K562 (cell line): ENCODE data around the gene OSBPL3. TPM values are rescaled to one million over a fixed set of nuclear protein-coding genes. Genes with fewer than 3 reads are reported as not detected.

Experiments used
- ATAC-seq: fragments of 200-7000 bp; cut with Tn5 transposase; 3 replicates; pipeline ENCODE4 v1.9.1; 2020; ENCODE audit warnings: moderate library complexity
- BruUV-seq: library from RNA; stranded (reverse); fragments of 400-500 nt; replicated peaks from 2 replicates; lab custom pipeline; 2021; lab: Mats Ljungman, UMichigan
- CTCF ChIA-PET: fragments of 300-600 bp; formaldehyde crosslinking; extraction: SDS; loops from one replicate; lab custom pipeline; 2021; ENCODE audit warnings: low intra/inter-chr PET ratio; lab: Yijun Ruan, JAX
- POLR2A ChIA-PET: fragments of 300-600, 350-650 bp; sonication (Branson Sonifier 250); formaldehyde crosslinking; extraction: SDS; loops from one replicate; lab custom pipeline; 2021; ENCODE audit warnings: antibody characterized with exemption, inconsistent platforms; lab: Yijun Ruan, JAX
- DNase-seq, 4 experiments: peaks; one replicate each; pipeline versions ENCODE4 v3.0.0 to v3.0.0-alpha.2; 2011 to 2018; ENCODE audit warnings: low spot score in 3 of 4, mixed read lengths in 3 of 4; ENCODE audit errors: extremely low read depth in 1 of 4
- FAIRE-seq: peaks from 2 replicates; lab custom pipeline; 2011; peaks lifted over from hg19 to GRCh38; lab: Jason Lieb, UNC
- H2AFZ ChIP-seq: 2 replicates; pipeline ENCODE4 v1.6.0; 2011; ENCODE audit warnings: low read depth, low read length, control low read depth, inconsistent platforms
- H3K27ac ChIP-seq: fragments of 200-600 bp; 3 replicates; pipeline ENCODE4 v1.8.0; 2011; ENCODE audit warnings: low read depth, mild to moderate bottlenecking, control low read depth, inconsistent platforms, low read length, moderate library complexity, mixed read lengths; ENCODE audit errors: extremely low read depth
- H3K27me3 ChIP-seq, 2 experiments: fragments of 300-600 bp in 1 of 2; 2 replicates in 1 of 2; 3 replicates in 1 of 2; pipeline versions ENCODE4 v1.6.0 to v1.8.0; 2011; ENCODE audit warnings: inconsistent platforms in 2 of 2, low read length in 2 of 2, mild to moderate bottlenecking in 1 of 2, mixed read lengths in 1 of 2, moderate library complexity in 1 of 2; ENCODE audit not compliant: control insufficient read depth in 2 of 2, insufficient read depth in 2 of 2
- H3K36me3 ChIP-seq: fragments of 300-600 bp; 3 replicates; pipeline ENCODE4 v1.8.0; 2011; ENCODE audit warnings: mild to moderate bottlenecking, low read length, inconsistent platforms; ENCODE audit not compliant: control insufficient read depth, insufficient read depth
- H3K4me1 ChIP-seq, 2 experiments: fragments of 200-600 bp in 1 of 2; replicated peaks in 1 of 2; 2 replicates in 1 of 2; 3 replicates in 1 of 2; pipeline versions ENCODE4 v1.5.1 to v1.8.0; 2011; ENCODE audit warnings: inconsistent platforms in 2 of 2, low read length in 2 of 2, mild to moderate bottlenecking in 1 of 2, mixed read lengths in 1 of 2, moderate library complexity in 1 of 2; ENCODE audit not compliant: control insufficient read depth in 2 of 2, insufficient read depth in 2 of 2
- H3K4me2 ChIP-seq: 2 replicates; pipeline ENCODE4 v1.6.1; 2011; ENCODE audit warnings: low read length, control low read depth, inconsistent platforms, mixed read lengths; ENCODE audit not compliant: insufficient read depth
- H3K4me3 ChIP-seq: fragments of 200-600 bp; sonication (generic), shearing (Covaris generic); 2 replicates; pipeline ENCODE4 v1.5.1; 2016; ENCODE audit warnings: control low read depth, inconsistent platforms
- H3K79me2 ChIP-seq: fragments of 200-600 bp; 3 replicates; pipeline ENCODE4 v1.8.0; 2011; ENCODE audit warnings: low read length, inconsistent platforms; ENCODE audit not compliant: control insufficient read depth, insufficient read depth
- H3K9ac ChIP-seq, 2 experiments: 2 replicates each; pipeline versions ENCODE4 v1.6.0 to v1.6.1; 2011; ENCODE audit warnings: low read depth in 2 of 2, low read length in 2 of 2, control low read depth in 1 of 2, inconsistent platforms in 1 of 2, mild to moderate bottlenecking in 1 of 2, mixed read lengths in 1 of 2; ENCODE audit not compliant: insufficient read depth in 1 of 2
- H3K9me1 ChIP-seq: one replicate; pipeline ENCODE4 v1.6.0; 2011; ENCODE audit warnings: inconsistent platforms, mild to moderate bottlenecking, low read length, moderate library complexity; ENCODE audit not compliant: control insufficient read depth, insufficient read depth
- H3K9me3 ChIP-seq: replicated peaks from 2 replicates; pipeline ENCODE4 v1.5.1; 2011; ENCODE audit warnings: low read depth, low read length, inconsistent platforms; ENCODE audit not compliant: control insufficient read depth, insufficient read depth
- H4K20me1 ChIP-seq: replicated peaks from 2 replicates; pipeline ENCODE4 v1.6.1; 2011; ENCODE audit warnings: low read length, inconsistent platforms, mixed read lengths; ENCODE audit not compliant: control insufficient read depth, insufficient read depth
- HNRNPUL1 ChIP-seq: fragments of 200-400 bp; formaldehyde crosslinking; IDR thresholded peaks from 2 replicates; pipeline ENCODE4 v1.6.1; 2017; ENCODE audit warnings: low read length
- SAP30 ChIP-seq: fragments of 200-600 bp; sonication (generic); IDR thresholded peaks from 2 replicates; pipeline ENCODE4 v1.6.1; 2012; ENCODE audit warnings: borderline replicate concordance, low read depth, mild to moderate bottlenecking, moderate library complexity, low read length, control low read depth, inconsistent platforms; ENCODE audit not compliant: insufficient read depth, poor library complexity, severe bottlenecking
- TAL1 ChIP-seq: fragments of 450-650 bp; IDR thresholded peaks from 2 replicates; pipeline ENCODE4 v1.6.1; 2016; ENCODE audit warnings: mild to moderate bottlenecking
- TGIF2 ChIP-seq: sonication (generic); formaldehyde crosslinking; IDR thresholded peaks from 2 replicates; pipeline ENCODE4 v1.8.1; 2022; ENCODE audit warnings: mild to moderate bottlenecking, missing genetic modification reagents, moderate library complexity
- ZBTB26 ChIP-seq: fragments of 450-650 bp; formaldehyde crosslinking; IDR thresholded peaks from 2 replicates; pipeline ENCODE4 v1.4.0; 2022; ENCODE audit warnings: missing genetic modification characterization
- ZNF280A ChIP-seq: fragments of 450-650 bp; IDR thresholded peaks from 2 replicates; pipeline ENCODE4 v1.6.1; 2018; ENCODE audit warnings: mild to moderate bottlenecking, low read depth; ENCODE audit not compliant: partially characterized antibody
- ZNF445 ChIP-seq: fragments of 250-450 bp; sonication (Bioruptor Pico); IDR thresholded peaks from 2 replicates; pipeline ENCODE4 v1.4.0; 2020; ENCODE audit warnings: low read depth, mild to moderate bottlenecking, moderate library complexity
- WGBS: fragments of 100-300 bp; shearing (Covaris generic); methylation state at CpG from one replicate; pipeline ENCODE4 v1.1.6; 2016; ENCODE audit warnings: low coverage, mixed read lengths; ENCODE audit not compliant: insufficient coverage; ENCODE audit errors: missing lambda C conversion rate; 5-methylcytosine and 5-hydroxymethylcytosine counted together
- in situ Hi-C: fragments of 300-500 bp; cut with MboI; formaldehyde crosslinking; loops from 4 replicates; pipeline ENCODE4 v1.15.0; 2018; ENCODE audit warnings: inconsistent platforms, mixed read lengths
- intact Hi-C: fragments of 100-400 bp; cut with micrococcal nuclease; formaldehyde crosslinking; loops from 2 replicates; pipeline ENCODE4 v1.14.2; 2022
- polyA plus RNA-seq, 8 experiments: library from polyadenylated mRNA; depleted of rRNA in 4 of 8; stranded (reverse) in 5 of 8; unstranded in 3 of 8; fragments of >200 nt; fragmentation: Nextera tagmentation in 2 of 8; fragmentation: Illumina TruSeq in 1 of 8; extraction: Ambion mirVana in 2 of 8; extraction: Trizol in 1 of 8; gene quantifications; 2 replicates each; pipeline versions ENCODE4 v1.2.1 to v1.2.3, GENCODE V29; 2011 to 2014; ENCODE audit warnings: inconsistent platforms in 1 of 8, missing spikeins in 1 of 8
- total RNA-seq, 7 experiments: library from RNA; depleted of rRNA in 6 of 7; stranded (reverse); fragments of >200 nt in 6 of 7; fragmentation: Illumina TruSeq in 2 of 7; extraction: Trizol in 2 of 7; gene quantifications; 2 replicates each; pipeline versions ENCODE4 v1.2.1 to v1.2.3, GENCODE V29; 2011 to 2021; ENCODE audit warnings: low replicate concordance in 1 of 7
- TF ChIP-seq, protein P1 (sequence below), 2 experiments: IDR thresholded peaks; 2 replicates each; pipeline ENCODE4 v1.6.1; 2012; ENCODE audit warnings: improper control_type of control experiment in 2 of 2, low read depth in 2 of 2, low read length in 2 of 2, borderline replicate concordance in 1 of 2
- TF ChIP-seq, protein P2 (sequence below): sonication (generic); formaldehyde crosslinking; IDR thresholded peaks from 2 replicates; pipeline ENCODE4 v1.8.1; 2023; ENCODE audit warnings: mild to moderate bottlenecking, missing genetic modification reagents, moderate library complexity

OSBPL3 gene
- total and polyA plus RNA-seq, 9 of the 15 experiments (the other 6 are each of a cell fraction or from before 2014, with no cell fraction given), result 4.8 to 37.2 (median 26.5) TPM

DNA sequence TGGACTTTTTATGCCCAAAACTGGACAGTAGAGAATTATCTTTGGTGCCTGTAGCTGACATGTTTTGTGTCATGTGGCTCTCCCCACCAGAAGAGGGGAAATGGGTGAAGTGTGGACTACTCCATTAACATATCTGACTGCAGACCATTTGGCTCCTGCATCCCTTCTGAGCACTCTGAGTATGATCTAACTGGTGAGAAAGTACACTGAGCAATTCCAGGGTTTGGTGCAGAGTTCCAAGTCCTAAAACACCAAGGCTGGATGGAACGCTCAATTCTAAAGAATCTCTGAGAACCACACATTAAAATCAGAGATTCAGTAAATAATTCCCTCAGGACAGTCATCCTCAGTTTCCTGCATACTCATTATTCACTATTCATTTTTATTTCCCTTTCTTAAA lies 22.8 kb upstream of the OSBPL3 start (continued):
- TF ChIP-seq SAP30 (no peak), HNRNPUL1 (no peak), ZNF445 (CRISPR knock-in tag) (no peak)
- TF ChIP-seq, protein P1, sequence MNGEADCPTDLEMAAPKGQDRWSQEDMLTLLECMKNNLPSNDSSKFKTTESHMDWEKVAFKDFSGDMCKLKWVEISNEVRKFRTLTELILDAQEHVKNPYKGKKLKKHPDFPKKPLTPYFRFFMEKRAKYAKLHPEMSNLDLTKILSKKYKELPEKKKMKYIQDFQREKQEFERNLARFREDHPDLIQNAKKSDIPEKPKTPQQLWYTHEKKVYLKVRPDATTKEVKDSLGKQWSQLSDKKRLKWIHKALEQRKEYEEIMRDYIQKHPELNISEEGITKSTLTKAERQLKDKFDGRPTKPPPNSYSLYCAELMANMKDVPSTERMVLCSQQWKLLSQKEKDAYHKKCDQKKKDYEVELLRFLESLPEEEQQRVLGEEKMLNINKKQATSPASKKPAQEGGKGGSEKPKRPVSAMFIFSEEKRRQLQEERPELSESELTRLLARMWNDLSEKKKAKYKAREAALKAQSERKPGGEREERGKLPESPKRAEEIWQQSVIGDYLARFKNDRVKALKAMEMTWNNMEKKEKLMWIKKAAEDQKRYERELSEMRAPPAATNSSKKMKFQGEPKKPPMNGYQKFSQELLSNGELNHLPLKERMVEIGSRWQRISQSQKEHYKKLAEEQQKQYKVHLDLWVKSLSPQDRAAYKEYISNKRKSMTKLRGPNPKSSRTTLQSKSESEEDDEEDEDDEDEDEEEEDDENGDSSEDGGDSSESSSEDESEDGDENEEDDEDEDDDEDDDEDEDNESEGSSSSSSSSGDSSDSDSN (IDR thresholded peaks at IDR 0.05; ENCODE audit: borderline replicate concordance in 1 of 2, low read depth in 2 of 2, low read length in 2 of 2), result no peak
- TF ChIP-seq, protein P2, sequence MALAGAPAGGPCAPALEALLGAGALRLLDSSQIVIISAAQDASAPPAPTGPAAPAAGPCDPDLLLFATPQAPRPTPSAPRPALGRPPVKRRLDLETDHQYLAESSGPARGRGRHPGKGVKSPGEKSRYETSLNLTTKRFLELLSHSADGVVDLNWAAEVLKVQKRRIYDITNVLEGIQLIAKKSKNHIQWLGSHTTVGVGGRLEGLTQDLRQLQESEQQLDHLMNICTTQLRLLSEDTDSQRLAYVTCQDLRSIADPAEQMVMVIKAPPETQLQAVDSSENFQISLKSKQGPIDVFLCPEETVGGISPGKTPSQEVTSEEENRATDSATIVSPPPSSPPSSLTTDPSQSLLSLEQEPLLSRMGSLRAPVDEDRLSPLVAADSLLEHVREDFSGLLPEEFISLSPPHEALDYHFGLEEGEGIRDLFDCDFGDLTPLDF (CRISPR knock-in tag), result no peak
- TF ChIP-seq, all 486 proteins: peak for 0

GRCh38 chr7:24995466-24995865 lies 15.5 kb upstream of the OSBPL3 start:
- POLR2A ChIA-PET, result no interaction called here
- FAIRE-seq (no peak), ATAC-seq (no peak), DNase-seq (no peak)
- CTCF ChIA-PET, result no interaction called here
- no peak overlapping the region for H3K4me3 ChIP-seq
- intact Hi-C loops (no loop called here), in situ Hi-C loops (no loop called here)
- peaks cover 0 to 2% of the 10 kb centered on the region in 2 experiments; a peak in 1 of 5 replicates for H3K4me1 ChIP-seq
- no peak overlapping the region for H3K4me2 ChIP-seq
- no peaks in the 10 kb centered on the region for H3K27me3 ChIP-seq
- H3K9me3 ChIP-seq, result no peaks in the 10 kb centered on the region
- H3K9ac ChIP-seq, result no peak overlapping the region
- TF ChIP-seq TGIF2, result no peak
- no peak for TF ChIP-seq ZBTB26 (CRISPR knock-in tag)
- TF ChIP-seq TAL1, result no peak
- no peak for TF ChIP-seq ZNF280A
- WGBS, result 38% methylated on average over 3 of the region's 3 CpGs
- H3K36me3 ChIP-seq, result no peaks in the 10 kb centered on the region
- no peak overlapping the region for H3K27ac ChIP-seq
- 0 out of 2 replicates have a peak overlapping the region, but pooled peaks have one; percentile 22 for H2AFZ ChIP-seq
- H3K9me1 ChIP-seq, result no peaks in the 10 kb centered on the region
- no TSS peak for BruUV-seq
- H3K79me2 ChIP-seq, result no peaks in the 10 kb centered on the region
- no peaks in the 10 kb centered on the region for H4K20me1 ChIP-seq
